Endothelial cell of umbilical vein (primary cell): Measurements from ENCODE around the gene ZNF697. TPM values are rescaled to one million over a fixed set of nuclear protein-coding genes. Genes with fewer than 3 reads are reported as not detected.

Source experiments
- BruUV-seq: library from RNA; stranded (reverse); fragments of 400-500 nt; replicated peaks from 2 replicates; lab custom pipeline; 2021; lab: Mats Ljungman, UMichigan
- CTCF ChIA-PET: fragments of 300-600, 350-600 bp; sonication (Branson Sonifier 250); formaldehyde crosslinking; loops from one replicate; lab custom pipeline; 2021; ENCODE audit warnings: antibody characterized with exemption, inconsistent platforms; lab: Charles Lee
- POLR2A ChIA-PET: fragments of 300-600, 350-600 bp; sonication (Branson Sonifier 250); formaldehyde crosslinking; loops from one replicate; lab custom pipeline; 2021; ENCODE audit warnings: antibody characterized with exemption, inconsistent platforms; lab: Charles Lee
- DNase-seq: peaks from one replicate; pipeline ENCODE4 v3.0.0-alpha.2; 2011; ENCODE audit warnings: low read depth, low spot score
- FAIRE-seq: peaks from 2 replicates; lab custom pipeline; 2011; peaks lifted over from hg19 to GRCh38; lab: Jason Lieb, UNC
- H2AFZ ChIP-seq: 2 replicates; pipeline ENCODE4 v1.6.0; 2012; ENCODE audit warnings: low read depth, low read length, control low read depth, inconsistent platforms
- H3K27ac ChIP-seq: 2 replicates; pipeline ENCODE4 v1.5.1; 2011; ENCODE audit warnings: low read depth, mild to moderate bottlenecking, control low read depth, low read length, moderate library complexity; ENCODE audit not compliant: insufficient read depth
- H3K27me3 ChIP-seq, 2 experiments: 2 replicates each; pipeline versions ENCODE4 v1.6.0 to v1.6.1; 2011; ENCODE audit warnings: low read length in 2 of 2, mixed read lengths in 1 of 2; ENCODE audit not compliant: control insufficient read depth in 2 of 2, insufficient read depth in 2 of 2
- H3K36me3 ChIP-seq, 2 experiments: 2 replicates in 1 of 2; 3 replicates in 1 of 2; pipeline ENCODE4 v1.5.1; 2011; ENCODE audit warnings: low read length in 2 of 2, mild to moderate bottlenecking in 1 of 2, moderate library complexity in 1 of 2; ENCODE audit not compliant: control insufficient read depth in 2 of 2, insufficient read depth in 2 of 2; ENCODE audit errors: extremely low read depth in 1 of 2
- H3K4me1 ChIP-seq: 3 replicates; pipeline ENCODE4 v1.5.1; 2011; ENCODE audit warnings: mild to moderate bottlenecking, low read length; ENCODE audit not compliant: control insufficient read depth, insufficient read depth; ENCODE audit errors: extremely low read depth
- H3K4me2 ChIP-seq: 2 replicates; pipeline ENCODE4 v1.6.1; 2011; ENCODE audit warnings: low read length, control low read depth, mixed read lengths; ENCODE audit not compliant: insufficient read depth
- H3K4me3 ChIP-seq, 3 experiments: fragments of 200-600 bp in 1 of 3; sonication (generic), shearing (Covaris generic) in 1 of 3; replicated peaks in 1 of 3; 2 replicates each; pipeline ENCODE4 v1.5.1; 2011 to 2016; ENCODE audit warnings: control low read depth in 3 of 3, low read length in 3 of 3, mild to moderate bottlenecking in 2 of 3, inconsistent platforms in 1 of 3, low read depth in 1 of 3, moderate library complexity in 1 of 3; ENCODE audit not compliant: insufficient read depth in 1 of 3
- H3K79me2 ChIP-seq: 2 replicates; pipeline ENCODE4 v1.6.0; 2012; ENCODE audit warnings: low read length, inconsistent platforms; ENCODE audit not compliant: control insufficient read depth, insufficient read depth
- H3K9ac ChIP-seq: replicated peaks from 2 replicates; pipeline ENCODE3; 2011; ENCODE audit warnings: low read length, control low read depth; ENCODE audit not compliant: insufficient read depth; ENCODE audit errors: extremely low read depth
- H3K9me1 ChIP-seq: replicated peaks from 3 replicates; pipeline ENCODE4 v1.6.0; 2011; ENCODE audit warnings: mild to moderate bottlenecking, low read length; ENCODE audit not compliant: control insufficient read depth, insufficient read depth; ENCODE audit errors: extremely low read depth
- H3K9me3 ChIP-seq: replicated peaks from 2 replicates; pipeline ENCODE4 v1.5.1; 2012; ENCODE audit warnings: low read length, inconsistent platforms; ENCODE audit not compliant: control insufficient read depth, insufficient read depth
- H4K20me1 ChIP-seq: replicated peaks from 2 replicates; pipeline ENCODE3; 2011; ENCODE audit warnings: mild to moderate bottlenecking, low read length; ENCODE audit not compliant: control insufficient read depth, insufficient read depth; ENCODE audit errors: extremely low read depth
- CTCF ChIP-seq, 2 donors: IDR thresholded peaks; 1 replicate in 1 of 2; 2 replicates in 1 of 2; pipeline ENCODE4 v1.5.1; 2011; ENCODE audit warnings: low read length in 2 of 2, mild to moderate bottlenecking in 2 of 2, moderate library complexity in 2 of 2, control low read depth in 1 of 2, inconsistent platforms in 1 of 2, low read depth in 1 of 2; ENCODE audit not compliant: insufficient read depth in 1 of 2; ENCODE audit errors: extremely low read depth in 1 of 2
- EZH2 ChIP-seq: IDR thresholded peaks from 2 replicates; pipeline ENCODE4 v1.6.1; 2012; ENCODE audit warnings: borderline replicate concordance, low read depth, mild to moderate bottlenecking, moderate library complexity, low read length, inconsistent platforms; ENCODE audit not compliant: severe bottlenecking
- FOS ChIP-seq: IDR thresholded peaks from 2 replicates; pipeline ENCODE4 v1.6.1; 2011; ENCODE audit warnings: mild to moderate bottlenecking, low read length, moderate library complexity, borderline replicate concordance; ENCODE audit not compliant: insufficient read depth
- GATA2 ChIP-seq: IDR thresholded peaks from 2 replicates; pipeline ENCODE4 v1.7.0; 2011; ENCODE audit warnings: low read depth, mild to moderate bottlenecking, moderate library complexity, mixed read lengths, low read length; ENCODE audit not compliant: insufficient read length, insufficient read depth
- JUN ChIP-seq: IDR thresholded peaks from 2 replicates; pipeline ENCODE4 v1.6.1; 2011; ENCODE audit warnings: borderline replicate concordance, low read depth; ENCODE audit not compliant: insufficient read length, insufficient read depth
- MAX ChIP-seq: IDR thresholded peaks from 2 replicates; pipeline ENCODE4 v1.6.1; 2011; ENCODE audit not compliant: insufficient read depth, insufficient read length
- POLR2A ChIP-seq: IDR thresholded peaks from 2 replicates; pipeline ENCODE4 v1.6.1; 2012; ENCODE audit warnings: low read depth, mild to moderate bottlenecking, control low read depth, low read length
- POLR2AphosphoS5 ChIP-seq: IDR thresholded peaks from 2 replicates; pipeline ENCODE4 v1.6.1; 2012; ENCODE audit warnings: low read depth, mild to moderate bottlenecking, control low read depth, low read length, moderate library complexity; ENCODE audit not compliant: insufficient read depth
- dilution Hi-C: fragments of 300-500 bp; cut with MboI; formaldehyde crosslinking; loops from one replicate; pipeline ENCODE4 v1.15.0; 2019; ENCODE audit warnings: low sequenced_read_pairs; ENCODE audit not compliant: extremely low pct_ligation_motif_present
- intact Hi-C: fragments of 100-400 bp; cut with micrococcal nuclease; formaldehyde crosslinking; loops from one replicate; pipeline ENCODE4 v1.10.0; 2022
- polyA plus RNA-seq, 4 experiments: library from polyadenylated mRNA; depleted of rRNA in 3 of 4; stranded (reverse) in 3 of 4; unstranded in 1 of 4; fragments of >200 nt; gene quantifications; 2 replicates each; pipeline versions ENCODE4 v1.2.1 to v1.2.3, GENCODE V29; 2011 to 2012; ENCODE audit warnings: missing spikeins in 1 of 4
- total RNA-seq: library from RNA; stranded (reverse); gene quantifications from 2 replicates; pipeline ENCODE4 v1.2.3, GENCODE V29; 2021

Gene ZNF697
- total and polyA plus RNA-seq, 2 donors (not counting 3 experiments of a cell fraction or from before 2014, with no cell fraction given) = 6.2 to 14.1 TPM

- ChIA-PET CTCF (no interaction called here), POLR2A (no interaction called here)
- H3K4me3 ChIP-seq = no peak overlapping the region
- no peaks in the 10 kb centered on the region for H3K9me3 ChIP-seq
- no peaks in the 10 kb centered on the region for H3K27me3 ChIP-seq
- H3K27ac ChIP-seq = no peak overlapping the region
- no peaks in the 10 kb centered on the region for H3K9me1 ChIP-seq
- no peaks in the 10 kb centered on the region for H4K20me1 ChIP-seq
- intact Hi-C loops (loop anchor here (5.0 kb wide), 1 partner anchor 34 kb away; no protein-coding TSS in a partner anchor), dilution Hi-C loops (no loop called here)
- no peak for DNase-seq
- FAIRE-seq = no peak
- no TSS peak for BruUV-seq
- no peaks in the 10 kb centered on the region for H3K79me2 ChIP-seq
- TF ChIP-seq GATA2 (no peak), POLR2AphosphoS5 (no peak), CTCF (IDR thresholded peaks at IDR 0.05; ENCODE audit: extremely low read depth in 1 of 2, insufficient read depth in 1 of 2, low read depth in 1 of 2, low read length in 2 of 2) (no peak), JUN (no peak), FOS (no peak), POLR2A (no peak), EZH2 (no peak), MAX (no peak)
- H3K36me3 ChIP-seq = no peaks in the 10 kb centered on the region
- no peak overlapping the region for H3K4me2 ChIP-seq
- H2AFZ ChIP-seq = no peak overlapping the region
- H3K9ac ChIP-seq = no peak overlapping the region
- peaks cover 19% of the 10 kb centered on the region for H3K4me1 ChIP-seq
These were observed 41.7 kb downstream of the ZNF697 start for GRCh38 chr1:119606394-119606793.
